Left hindlimb (tissue), 1 donor: ENCODE data around the gene PIH1D2.
"Not testable (repeated sequence)": the region's sequence is repeated elsewhere in the genome, so short reads cannot be mapped to it uniquely, and the experiment has no call there.

Experiments
- DNase-seq: peaks from one replicate; pipeline ENCODE4 v3.0.0-alpha.2; 2018

The PIH1D2 gene

DNA sequence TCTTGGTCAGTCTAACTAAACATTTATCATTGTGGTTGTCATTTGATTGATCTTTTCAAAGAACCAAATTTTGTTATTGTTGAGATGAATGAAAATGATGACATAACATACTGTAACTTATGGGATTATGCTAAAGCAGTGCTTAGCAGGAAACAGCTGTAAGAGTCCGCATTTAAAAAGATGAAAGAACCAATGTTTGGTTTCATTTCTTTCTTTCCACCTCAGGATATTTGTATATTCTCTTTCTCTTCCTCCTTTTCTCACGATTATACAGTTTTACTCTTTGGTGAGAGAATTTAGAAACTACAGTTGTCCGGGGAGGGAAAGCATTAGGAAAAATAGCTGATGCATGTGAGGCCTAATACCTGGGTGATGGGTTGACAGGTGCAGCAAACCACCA lies 23.1 kb downstream of the PIH1D2 start:
- no peak for DNase-seq

DNA sequence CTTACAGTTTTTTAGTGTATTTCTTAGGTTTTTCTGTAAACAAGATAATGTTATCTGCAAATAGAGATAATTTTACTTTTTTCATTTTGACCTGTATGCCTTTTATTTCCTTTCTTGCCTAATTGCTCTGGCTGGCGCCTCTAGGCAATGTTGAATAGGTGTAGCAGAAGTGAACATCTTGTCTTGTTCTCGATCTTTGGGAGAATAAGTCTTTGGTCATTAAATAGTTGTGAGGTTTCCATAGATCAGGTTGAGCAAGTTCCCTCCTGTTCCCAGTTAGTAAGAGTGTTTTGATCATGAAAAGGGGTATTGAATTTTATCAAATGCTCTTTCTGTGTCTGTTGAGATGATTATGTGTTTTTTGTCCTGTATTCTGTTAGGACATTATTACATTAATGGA lies 24.0 kb downstream of the PIH1D2 start:
- DNase-seq = no peak

DNA sequence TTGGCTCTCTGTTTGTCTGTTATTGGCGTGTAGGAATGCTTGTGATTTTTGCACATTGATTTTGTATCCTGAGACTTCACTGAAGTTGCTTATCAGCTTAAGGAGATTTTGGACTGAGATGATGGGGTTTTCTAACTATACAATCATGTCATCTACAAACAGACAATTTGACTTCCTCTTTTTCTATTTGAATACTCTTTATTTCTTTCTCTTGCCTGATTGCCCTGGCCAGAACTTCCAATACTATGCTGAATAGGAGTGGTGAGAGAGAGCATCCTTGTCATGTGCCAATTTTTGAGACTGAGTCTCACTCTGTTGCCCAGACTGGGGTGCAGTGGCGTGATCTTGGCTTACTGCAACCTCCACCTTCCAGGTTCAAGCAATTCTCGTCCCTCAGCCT lies 25.6 kb downstream of the PIH1D2 start:
- DNase-seq = not testable (repeated sequence)

DNA sequence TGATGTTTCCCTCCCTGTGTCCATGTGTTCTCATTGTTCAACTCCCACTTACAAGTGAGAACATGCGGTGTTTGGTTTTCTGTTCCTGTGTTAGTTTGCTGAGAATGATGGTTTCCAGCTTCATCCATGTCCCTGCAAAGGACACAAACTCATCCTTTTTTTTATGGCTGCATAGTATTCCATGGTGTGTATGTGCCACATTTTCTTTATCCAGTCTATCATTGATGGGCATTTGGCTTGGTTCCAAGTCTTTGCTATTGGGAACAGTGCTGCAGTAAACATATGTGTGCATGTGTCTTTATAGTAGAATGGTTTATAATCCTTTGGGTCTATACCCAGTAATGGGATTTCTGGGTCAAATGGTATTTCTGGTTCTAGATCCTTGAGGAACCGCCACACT lies 27.2 kb downstream of the PIH1D2 start:
- not testable (repeated sequence) for DNase-seq

DNA sequence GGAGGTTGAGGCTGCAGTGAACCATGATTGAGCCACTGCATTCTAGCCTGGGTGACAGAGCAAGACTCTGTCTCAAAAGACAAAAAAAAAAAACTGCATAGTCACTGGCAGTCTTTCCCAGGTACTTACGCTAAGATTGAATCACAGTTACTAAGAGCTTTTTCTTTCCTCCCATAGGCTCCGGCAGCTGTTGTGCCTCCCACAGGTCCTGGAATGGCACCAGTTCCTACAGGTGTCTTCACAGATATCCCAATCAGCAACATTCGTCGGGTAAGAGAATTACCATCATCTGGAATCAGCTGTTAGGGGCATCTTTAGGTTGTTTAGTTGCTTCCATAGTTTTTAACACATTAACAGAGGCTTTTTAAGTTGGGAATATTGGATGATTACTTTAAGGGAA lies 28.9 kb downstream of the PIH1D2 start:
- no peak for DNase-seq

DNA sequence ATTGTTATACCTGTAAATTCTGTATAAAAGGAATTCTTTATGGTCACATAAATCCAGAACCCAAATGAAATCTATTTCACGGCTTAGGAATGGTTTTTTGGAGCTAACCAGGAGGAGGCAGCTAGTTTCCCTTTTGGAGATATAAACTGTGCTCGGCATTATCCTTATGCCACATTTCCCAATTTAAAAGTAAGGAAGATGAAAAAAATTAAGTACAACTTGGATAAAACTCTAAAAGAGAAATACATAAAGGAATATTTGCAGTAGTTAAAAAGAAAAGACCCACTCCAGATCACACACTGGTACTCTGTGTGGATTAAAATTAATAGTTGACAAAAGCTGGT lies 30.9 kb downstream of the PIH1D2 start:
- no peak for DNase-seq

DNA sequence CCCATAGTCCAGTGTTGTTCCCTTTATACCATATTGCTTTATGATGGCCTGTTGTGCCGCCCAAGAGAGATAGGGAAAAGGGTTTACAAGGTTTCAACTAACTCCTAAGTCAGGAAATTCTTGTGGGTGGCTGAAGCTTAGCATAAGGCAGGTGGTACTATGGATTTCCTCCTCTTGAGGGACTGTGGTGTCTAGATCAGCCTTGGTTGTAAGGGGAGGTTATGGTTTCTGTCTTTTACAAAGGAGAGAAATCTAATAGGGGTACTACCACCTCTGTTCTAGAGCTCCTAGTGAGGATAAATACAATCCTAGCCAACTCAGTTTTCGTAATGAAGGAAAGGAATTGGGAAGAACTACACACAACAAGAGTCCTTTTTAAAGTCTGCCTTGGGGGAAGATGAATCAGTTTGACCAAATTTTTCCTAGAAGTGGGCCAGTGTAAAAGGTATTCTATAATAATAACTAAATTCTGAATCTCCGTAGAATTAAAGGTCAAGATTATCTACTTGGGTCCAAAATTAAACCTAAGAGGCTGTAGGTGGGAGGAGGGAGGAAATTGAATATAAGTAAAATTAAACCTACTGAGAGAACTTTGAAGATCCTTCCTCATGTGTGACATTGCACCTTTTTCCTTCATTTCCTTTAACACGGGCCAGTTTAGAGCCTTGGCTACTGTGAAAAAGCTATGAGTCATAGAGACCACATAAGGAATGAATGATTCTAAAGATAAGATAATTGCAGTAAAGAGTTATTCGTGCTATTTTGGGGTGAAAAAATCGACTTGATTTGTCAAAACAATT lies 31.5 kb downstream of the PIH1D2 start:
- DNase-seq = no peak

DNA sequence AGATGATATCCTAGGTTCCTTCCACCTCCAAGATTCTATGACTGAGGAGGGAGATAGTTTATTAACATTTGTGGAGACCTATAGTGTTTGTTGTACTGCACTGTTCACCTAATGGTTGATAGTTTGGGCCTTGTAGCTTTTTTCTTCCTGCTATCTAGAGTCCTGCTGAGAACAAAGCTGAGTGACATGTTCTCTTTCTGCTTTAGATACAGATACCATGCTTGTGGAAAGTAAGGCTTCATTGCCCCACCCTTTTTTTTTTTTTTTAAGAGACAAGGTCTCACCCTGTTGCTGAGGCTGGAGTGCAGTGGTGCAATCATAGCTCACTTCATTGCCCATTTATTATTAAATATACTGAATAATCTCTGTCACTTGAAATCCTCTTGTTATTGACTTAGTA lies 36.3 kb downstream of the PIH1D2 start:
- DNase-seq = no peak

DNA sequence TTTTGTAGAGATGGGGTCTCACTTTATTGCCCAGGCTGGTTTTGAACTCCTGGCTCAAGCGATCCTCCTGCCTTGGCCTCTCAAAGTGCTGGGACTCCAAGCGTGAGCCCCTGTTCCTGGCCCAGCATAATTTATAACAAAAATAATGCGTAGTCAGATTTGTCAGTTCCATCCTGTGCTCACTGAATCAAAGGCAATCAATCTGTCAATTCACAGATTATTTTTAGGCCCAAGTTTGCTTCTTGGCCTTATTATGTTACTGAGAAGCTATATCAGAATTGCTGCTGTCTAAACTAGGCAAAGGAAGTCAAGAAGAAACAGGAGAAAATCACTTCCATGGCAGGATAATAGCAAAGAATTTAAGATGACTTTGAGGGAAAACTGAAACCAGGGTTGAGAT lies 39.9 kb downstream of the PIH1D2 start:
- no peak for DNase-seq

DNA sequence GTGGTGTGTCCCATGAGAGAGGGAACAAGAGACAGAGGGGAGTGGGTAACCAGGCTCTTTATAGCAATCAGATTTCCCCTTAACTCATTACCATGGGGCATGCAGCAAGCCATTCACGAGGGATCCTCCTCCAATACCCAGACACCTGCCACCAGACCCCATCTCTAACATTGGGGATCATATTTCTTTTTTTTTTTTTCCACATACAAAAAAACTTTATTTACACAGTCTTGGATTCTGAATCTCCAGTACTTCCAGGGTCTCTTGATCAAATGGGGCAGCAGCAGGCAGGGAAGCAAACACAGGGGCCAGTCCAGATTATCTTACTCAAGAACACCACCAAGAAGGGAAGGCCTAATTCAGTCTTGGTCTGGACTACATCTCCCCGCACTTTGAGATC lies 44.4 kb downstream of the PIH1D2 start:
- no peak for DNase-seq

DNA sequence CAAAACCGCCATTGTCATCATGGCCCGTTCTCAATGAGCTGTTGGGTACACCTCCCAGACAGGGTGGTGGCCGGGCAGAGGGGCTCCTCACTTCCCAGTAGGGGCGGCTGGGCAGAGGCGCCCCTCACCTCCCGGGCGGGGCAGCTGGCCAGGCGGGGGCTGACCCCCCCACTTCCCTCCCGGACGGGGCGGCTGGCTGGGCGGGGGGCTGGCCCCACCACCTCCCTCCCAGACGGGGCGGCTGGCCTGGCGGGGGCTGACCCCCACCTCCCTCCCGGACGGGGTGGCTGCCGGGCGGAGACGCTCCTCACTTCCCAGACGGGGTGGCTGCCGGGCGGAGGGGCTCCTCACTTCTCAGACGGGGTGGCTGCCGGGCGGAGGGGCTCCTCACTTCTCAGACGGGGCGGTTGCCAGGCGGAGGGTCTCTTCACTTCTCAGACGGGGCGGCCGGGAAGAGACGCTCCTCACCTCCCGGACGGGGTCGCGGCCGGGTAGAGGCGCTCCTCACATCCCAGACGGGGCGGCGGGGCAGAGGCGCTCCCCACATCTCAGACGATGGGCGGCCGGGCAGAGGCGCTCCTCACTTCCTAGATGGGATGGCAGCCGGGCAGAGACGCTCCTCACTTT lies 46.9 kb downstream of the PIH1D2 start:
- not testable (repeated sequence) for DNase-seq

DNA sequence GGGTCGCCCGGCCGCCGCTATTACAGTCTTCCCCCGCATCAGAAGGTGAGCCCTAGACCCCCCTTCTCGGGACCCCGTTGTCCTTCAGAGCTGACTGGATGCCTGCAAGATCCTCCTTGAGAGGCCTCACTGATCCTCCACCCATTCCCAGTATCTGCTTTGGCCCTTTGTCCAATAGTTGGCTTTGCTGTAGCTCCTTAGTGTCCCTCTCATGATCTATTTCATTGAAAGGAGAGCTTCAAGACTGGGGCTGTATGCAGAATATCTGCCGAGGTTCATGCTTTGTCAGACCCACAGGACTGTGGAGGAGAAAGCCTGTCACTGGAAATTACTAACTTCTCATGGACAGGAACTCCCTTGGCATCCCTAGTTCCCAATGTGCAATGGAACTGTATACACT lies 48.1 kb downstream of the PIH1D2 start:
- DNase-seq = no peak

DNA sequence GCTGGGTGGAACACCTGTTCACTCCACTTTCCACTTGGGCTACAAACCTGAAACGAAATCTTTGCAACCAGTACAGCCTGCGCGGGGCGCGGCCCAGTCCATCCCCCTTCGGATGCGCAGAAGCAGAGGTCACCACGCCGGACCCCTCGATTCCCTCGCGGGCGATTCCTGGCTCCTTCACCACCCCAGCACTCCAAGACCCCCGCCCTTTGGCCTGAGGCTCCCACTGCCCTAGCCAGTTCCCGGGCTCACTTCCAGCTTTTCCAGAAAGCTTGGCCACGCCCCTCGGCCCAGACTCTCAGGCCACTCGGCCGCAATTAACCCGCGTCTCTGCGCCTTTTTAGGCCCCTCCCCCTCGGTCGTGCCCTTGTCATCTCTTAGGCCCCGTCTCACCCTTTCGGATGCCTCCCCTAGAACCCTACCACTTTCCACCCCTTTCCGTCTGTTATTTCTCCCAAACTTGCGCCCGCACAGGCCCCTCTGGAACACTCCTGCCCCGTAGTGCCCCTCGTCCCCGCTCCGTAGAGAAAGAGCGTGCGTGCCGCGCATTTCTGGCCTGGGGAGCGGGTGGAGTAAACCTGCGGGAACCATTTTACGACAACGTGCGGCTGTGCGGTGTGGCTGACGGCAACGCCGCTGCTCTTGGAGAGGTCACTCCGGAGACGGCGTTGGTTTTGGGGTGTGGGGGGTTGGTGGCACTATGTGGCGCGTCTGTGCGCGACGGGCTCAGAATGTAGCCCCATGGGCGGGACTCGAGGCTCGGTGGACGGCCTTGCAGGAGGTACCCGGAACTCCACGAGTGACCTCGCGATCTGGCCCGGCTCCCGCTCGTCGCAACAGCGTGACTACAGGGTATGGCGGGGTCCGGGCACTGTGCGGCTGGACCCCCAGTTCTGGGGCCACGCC lies 48.8 kb downstream of the PIH1D2 start, which contains the start of gene DLAT:
TSS of gene DLAT (plus strand) at position 636 of the 906 bp plus-strand sequence. CDS start at position 701, 65 bp downstream.
- peak; percentile 86 for DNase-seq

DNA sequence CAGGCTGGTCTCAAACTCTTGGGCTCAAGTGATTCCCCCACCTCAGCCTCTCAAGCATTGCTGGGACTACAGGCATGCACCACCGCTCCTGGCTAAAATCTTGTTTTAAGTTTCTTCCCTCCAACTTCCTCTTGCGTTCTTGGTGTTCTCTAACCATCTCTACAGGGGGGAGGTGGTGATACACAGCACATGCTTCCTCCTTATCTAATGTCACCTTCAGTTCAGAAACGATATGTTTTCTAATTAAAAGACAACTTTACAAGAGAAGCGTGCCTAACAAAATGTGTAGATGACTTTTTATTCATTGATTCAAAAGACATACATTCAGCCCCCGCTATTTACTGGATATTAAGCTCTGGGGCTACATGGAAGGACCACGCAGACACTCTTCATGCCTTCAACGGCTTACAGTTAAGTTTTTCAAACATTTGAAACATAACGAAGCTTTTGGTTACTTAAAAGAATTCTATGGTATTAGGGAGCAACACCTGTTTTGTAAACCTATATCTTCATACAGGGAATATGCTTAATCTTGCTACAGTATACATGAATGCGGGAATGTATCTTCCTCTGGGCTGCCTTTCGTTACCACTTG lies 49.5 kb downstream of the PIH1D2 start:
- DNase-seq = no peak

DNA sequence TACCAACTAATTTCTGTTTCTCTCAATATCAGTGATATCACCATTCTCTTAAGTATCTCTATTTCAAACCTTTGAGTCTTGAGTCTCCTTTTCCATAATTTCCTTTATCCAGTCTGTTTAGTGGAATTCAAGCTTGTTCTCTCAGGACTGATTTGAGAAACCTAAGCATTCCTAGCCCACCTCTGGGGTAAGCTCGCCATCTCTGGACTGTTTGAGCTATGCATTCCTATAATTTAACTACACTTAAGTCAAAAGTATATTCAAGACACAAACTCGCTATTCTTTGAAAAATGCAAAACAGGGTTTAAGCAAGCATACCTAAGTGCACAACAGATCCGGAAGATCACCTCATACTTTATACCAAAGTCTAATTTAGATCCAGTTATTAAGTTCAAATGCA lies 50.7 kb downstream of the PIH1D2 start:
- no peak for DNase-seq

DNA sequence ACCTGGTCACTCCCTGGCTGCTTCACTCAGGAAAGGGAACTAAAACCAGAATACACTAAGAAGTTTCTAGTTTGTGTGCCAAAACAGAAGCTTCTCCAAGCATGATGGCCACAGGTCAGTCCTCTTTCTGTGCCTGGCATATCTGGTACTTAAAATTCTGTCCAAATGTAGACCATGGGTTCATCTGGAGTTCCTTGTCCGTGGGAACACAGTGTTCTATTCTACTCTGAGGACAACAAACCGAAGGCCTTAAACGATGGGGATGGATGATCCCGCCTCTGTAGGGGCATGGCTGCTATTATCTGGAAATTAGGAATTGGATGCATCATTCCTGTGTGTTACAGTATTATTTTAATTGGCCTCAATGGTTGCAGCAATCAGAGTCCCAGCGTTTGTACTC lies 54.8 kb downstream of the PIH1D2 start:
- no peak for DNase-seq
